OCI-LY7 (cell line): ENCODE results near the gene SLC30A1.

Experiments used
- EZH2phosphoT487 ChIP-seq: fragments of 200-600 bp; sonication (generic); IDR thresholded peaks from 2 replicates; pipeline ENCODE4 v1.6.1; 2018; ENCODE audit warnings: low read depth, borderline replicate concordance, mild to moderate bottlenecking, mixed run types, antibody characterized with exemption, low read length, moderate library complexity, mixed read lengths
- TF ChIP-seq, protein P1 (sequence below): fragments of 200-600 bp; sonication (generic); conservative IDR thresholded peaks from 2 replicates; pipeline ENCODE4 v1.5.1; 2014; ENCODE audit warnings: mild to moderate bottlenecking, antibody characterized with exemption, low read length, moderate library complexity, mixed read lengths

- TF ChIP-seq, protein P1, sequence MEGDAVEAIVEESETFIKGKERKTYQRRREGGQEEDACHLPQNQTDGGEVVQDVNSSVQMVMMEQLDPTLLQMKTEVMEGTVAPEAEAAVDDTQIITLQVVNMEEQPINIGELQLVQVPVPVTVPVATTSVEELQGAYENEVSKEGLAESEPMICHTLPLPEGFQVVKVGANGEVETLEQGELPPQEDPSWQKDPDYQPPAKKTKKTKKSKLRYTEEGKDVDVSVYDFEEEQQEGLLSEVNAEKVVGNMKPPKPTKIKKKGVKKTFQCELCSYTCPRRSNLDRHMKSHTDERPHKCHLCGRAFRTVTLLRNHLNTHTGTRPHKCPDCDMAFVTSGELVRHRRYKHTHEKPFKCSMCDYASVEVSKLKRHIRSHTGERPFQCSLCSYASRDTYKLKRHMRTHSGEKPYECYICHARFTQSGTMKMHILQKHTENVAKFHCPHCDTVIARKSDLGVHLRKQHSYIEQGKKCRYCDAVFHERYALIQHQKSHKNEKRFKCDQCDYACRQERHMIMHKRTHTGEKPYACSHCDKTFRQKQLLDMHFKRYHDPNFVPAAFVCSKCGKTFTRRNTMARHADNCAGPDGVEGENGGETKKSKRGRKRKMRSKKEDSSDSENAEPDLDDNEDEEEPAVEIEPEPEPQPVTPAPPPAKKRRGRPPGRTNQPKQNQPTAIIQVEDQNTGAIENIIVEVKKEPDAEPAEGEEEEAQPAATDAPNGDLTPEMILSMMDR: no peak
- TF ChIP-seq EZH2phosphoT487: no peak
Measured at GRCh38 chr1:211541278-211541677, 37.7 kb downstream of the SLC30A1 start.
